ENCODE measurements around the gene SESN1. TPM values are rescaled to one million over a fixed set of nuclear protein-coding genes. Genes with fewer than 3 reads are reported as not detected.
A peak's percentile ranks its signal among the peaks of the same experiment; 100 is the strongest.

The SESN1 gene
- total and polyA plus RNA-seq, 7 donors, result 15.1 to 176 (median 101) TPM

DNA sequence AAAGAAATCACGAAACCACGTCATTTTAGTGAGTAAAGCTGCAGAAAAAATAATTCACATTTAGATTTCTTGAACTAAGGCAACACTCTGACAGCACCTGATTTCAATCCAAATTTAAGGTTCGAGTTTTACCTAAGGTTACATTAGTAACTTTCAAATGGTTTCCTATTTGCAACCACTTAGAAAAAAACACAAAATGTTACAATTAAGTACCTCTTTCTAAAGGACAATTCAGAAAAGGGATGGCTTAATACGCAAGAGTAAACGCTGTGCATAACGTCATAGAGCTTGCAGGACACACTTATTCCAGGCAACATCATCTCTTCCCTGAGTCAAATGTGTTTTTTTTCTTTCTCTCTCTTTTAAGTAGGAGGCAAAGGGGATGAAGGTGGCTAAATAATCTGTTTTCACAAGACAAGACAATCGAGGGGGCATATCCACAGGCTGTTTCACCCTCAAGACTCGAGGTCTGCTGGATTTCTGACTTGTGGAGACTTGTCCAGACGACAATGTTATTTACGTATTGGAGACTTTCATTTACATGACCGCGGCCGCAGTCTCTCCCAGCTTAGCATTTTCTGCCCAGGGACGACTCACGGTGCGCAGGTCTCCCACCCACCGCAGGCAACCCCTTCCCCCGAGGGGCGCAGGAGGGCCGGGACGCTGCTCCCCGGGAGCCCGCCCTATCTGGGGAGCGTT lies 86.0 kb downstream of the SESN1 start:
- H3K36me3 ChIP-seq (ENCODE audit: insufficient read depth in 1 of 2, low read depth in 1 of 2), result no peaks in the 10 kb centered on the region
- no peaks in the 10 kb centered on the region for H3K9me3 ChIP-seq
- TF ChIP-seq, protein P1, sequence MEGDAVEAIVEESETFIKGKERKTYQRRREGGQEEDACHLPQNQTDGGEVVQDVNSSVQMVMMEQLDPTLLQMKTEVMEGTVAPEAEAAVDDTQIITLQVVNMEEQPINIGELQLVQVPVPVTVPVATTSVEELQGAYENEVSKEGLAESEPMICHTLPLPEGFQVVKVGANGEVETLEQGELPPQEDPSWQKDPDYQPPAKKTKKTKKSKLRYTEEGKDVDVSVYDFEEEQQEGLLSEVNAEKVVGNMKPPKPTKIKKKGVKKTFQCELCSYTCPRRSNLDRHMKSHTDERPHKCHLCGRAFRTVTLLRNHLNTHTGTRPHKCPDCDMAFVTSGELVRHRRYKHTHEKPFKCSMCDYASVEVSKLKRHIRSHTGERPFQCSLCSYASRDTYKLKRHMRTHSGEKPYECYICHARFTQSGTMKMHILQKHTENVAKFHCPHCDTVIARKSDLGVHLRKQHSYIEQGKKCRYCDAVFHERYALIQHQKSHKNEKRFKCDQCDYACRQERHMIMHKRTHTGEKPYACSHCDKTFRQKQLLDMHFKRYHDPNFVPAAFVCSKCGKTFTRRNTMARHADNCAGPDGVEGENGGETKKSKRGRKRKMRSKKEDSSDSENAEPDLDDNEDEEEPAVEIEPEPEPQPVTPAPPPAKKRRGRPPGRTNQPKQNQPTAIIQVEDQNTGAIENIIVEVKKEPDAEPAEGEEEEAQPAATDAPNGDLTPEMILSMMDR (IDR thresholded peaks at IDR 0.05), result no peak
- intact Hi-C loops (cut with DNase I), result loop anchor here (5.0 kb wide), 4 partner anchors 49 to 451 kb away; no protein-coding TSS in a partner anchor
- H3K4me1 ChIP-seq, result peaks cover 53% of the 10 kb centered on the region
- WGBS, 3 donors, result 3 to 7% (median 3%) methylated on average over 18 to 24 of the region's 24 CpGs
- DNase-seq (no peak), ATAC-seq (peak; percentile 15 to 65 (median 16))
- peak overlapping the region; percentile 97 for H3K27ac ChIP-seq
- H3K27me3 ChIP-seq (ENCODE audit: insufficient read depth in 3 of 3, low read length in 2 of 3), result no peaks in the 10 kb centered on the region
- peak overlapping the region; percentile 71 for H3K4me3 ChIP-seq

DNA sequence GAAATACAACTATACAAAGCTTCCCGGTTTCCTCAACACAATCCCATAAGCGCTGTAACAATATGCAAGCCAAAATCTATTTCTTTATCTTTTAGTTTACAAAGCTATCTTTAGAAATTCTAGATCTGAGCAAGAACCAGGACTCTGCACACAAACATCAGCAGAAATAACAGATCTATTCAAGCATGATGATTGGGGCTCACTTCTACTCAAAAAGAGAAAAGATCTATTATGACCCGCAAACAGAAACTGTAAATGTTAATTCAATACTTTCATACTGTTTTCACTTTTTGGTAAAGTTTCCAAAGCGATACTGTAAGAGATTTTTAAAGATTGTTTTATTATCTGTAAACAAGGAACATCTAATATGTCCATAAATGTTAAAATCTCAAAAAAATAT lies 86.6 kb downstream of the SESN1 start:
- TF ChIP-seq, protein P1 (IDR thresholded peaks at IDR 0.05), result no peak
- intact Hi-C loops (cut with DNase I), result loop anchor here (5.0 kb wide), 4 partner anchors 49 to 451 kb away; no protein-coding TSS in a partner anchor
- Histone ChIP-seq H3K4me1 (peaks cover 60% of the 10 kb centered on the region), H3K27me3 (ENCODE audit: insufficient read depth in 3 of 3, low read length in 2 of 3) (no peaks in the 10 kb centered on the region), H3K36me3 (ENCODE audit: insufficient read depth in 1 of 2, low read depth in 1 of 2) (no peaks in the 10 kb centered on the region), H3K27ac (peak overlapping the region; percentile 97), H3K4me3 (peak overlapping the region; percentile 71), H3K9me3 (no peaks in the 10 kb centered on the region)
- DNase-seq, result no peak
- 42 to 66% (median 52%) methylated on average over 4 of the region's 4 CpGs for WGBS, 3 donors
- no peak for ATAC-seq

DNA sequence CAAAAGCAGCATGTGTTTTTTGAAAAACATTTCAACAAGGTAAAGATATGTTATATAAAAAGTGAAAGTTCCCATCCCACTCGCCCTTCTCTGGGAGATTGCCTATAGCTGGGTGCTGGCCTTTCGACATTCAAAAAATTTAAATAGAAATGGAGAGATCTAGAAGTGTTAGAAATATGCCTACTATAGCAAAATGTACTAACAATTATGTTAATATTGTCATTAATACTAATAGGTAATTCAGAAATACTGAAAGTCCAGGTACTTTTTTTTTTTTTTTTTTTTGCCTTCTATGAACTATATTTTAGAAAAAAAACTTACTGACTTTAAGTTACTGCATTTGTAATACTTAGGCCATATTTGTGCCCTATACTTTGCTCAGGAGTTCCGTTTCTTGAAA lies 87.1 kb downstream of the SESN1 start:
- H3K4me1 ChIP-seq, result peaks cover 65% of the 10 kb centered on the region
- ATAC-seq (no peak), DNase-seq (no peak)
- H3K27me3 ChIP-seq (ENCODE audit: insufficient read depth in 3 of 3, low read length in 2 of 3), result no peaks in the 10 kb centered on the region
- peak overlapping the region; percentile 71 for H3K4me3 ChIP-seq
- TF ChIP-seq, protein P1 (IDR thresholded peaks at IDR 0.05), result no peak
- no peaks in the 10 kb centered on the region for H3K9me3 ChIP-seq
- WGBS, 3 donors, result 76 to 84% (median 76%) methylated on average over 3 of the region's 3 CpGs
- intact Hi-C loops (cut with DNase I), result loop anchor here (5.0 kb wide), 4 partner anchors 50 to 450 kb away; no protein-coding TSS in a partner anchor
- no peaks in the 10 kb centered on the region for H3K36me3 ChIP-seq (ENCODE audit: insufficient read depth in 1 of 2, low read depth in 1 of 2)
- peak overlapping the region; percentile 97 for H3K27ac ChIP-seq

DNA sequence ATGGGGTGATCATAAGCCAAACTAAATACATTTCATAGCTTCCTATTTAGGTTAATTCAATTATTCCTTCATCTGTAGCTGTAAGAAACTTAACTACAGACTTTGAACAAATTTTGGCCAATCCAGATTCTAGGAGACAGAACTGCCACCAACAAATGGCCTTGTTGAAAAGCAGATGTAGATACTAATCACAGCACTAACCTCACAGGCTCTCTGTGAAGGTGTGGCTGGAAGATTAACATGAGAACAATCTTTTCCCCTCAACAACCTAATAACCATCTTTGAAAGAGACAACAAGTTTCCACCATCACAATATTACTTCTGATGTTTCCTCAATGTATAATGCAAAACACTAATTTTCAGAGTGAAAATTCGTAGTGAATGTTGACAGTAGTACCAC lies 87.8 kb downstream of the SESN1 start:
- Histone ChIP-seq H3K9me3 (no peaks in the 10 kb centered on the region), H3K27me3 (ENCODE audit: insufficient read depth in 3 of 3, low read length in 2 of 3) (no peaks in the 10 kb centered on the region), H3K4me3 (peak overlapping the region; percentile 71), H3K4me1 (peaks cover 70% of the 10 kb centered on the region), H3K27ac (peak overlapping the region; percentile 97), H3K36me3 (ENCODE audit: insufficient read depth in 1 of 2, low read depth in 1 of 2) (no peaks in the 10 kb centered on the region)
- WGBS, 3 donors, result 59 to 72% (median 61%) methylated on average over 1 of the region's 1 CpG
- ATAC-seq (no peak), DNase-seq (no peak)
- TF ChIP-seq, protein P1 (IDR thresholded peaks at IDR 0.05), result no peak
- intact Hi-C loops (cut with DNase I), result loop anchor here (5.0 kb wide), 4 partner anchors 50 to 450 kb away; no protein-coding TSS in a partner anchor
